NCI-H2196 treated with DMSO at 0.1 percent for 48 hours (cell line): ENCODE data around the gene MLN.
A peak's percentile ranks its signal among the peaks of the same experiment; 100 is the strongest.

Experiments used
- DNase-seq: peaks from one replicate; lab custom pipeline; 2025; ENCODE audit not compliant: unreplicated experiment; lab: John Stamatoyannopoulos, UW

Gene MLN

DNA sequence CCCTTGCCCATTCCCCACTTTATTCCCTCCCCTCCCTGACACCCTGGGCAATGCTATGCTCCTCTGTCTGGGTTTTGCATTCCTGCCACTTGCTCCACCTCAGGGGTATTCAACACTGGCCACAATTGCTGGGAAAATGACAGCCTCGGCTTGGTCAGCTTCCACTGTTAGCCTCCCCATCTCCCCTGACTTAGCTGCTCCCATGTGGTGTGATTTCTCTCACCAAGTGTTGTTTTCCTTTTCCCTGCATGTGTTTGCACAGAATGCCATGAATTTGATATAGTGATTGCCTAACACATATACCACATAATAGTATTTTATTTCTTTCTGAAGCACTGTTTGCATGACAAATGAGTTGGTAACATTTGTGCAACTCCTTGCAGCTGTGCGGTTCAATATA is 13.4 kb downstream of the MLN start:
- no peak for DNase-seq

- DNase-seq, result no peak
Observed at GRCh38 chr6:33789550-33789895, 14.3 kb downstream of the MLN start.

GRCh38 chr6:33788694-33789549 is 14.9 kb downstream of the MLN start, which contains the start of gene LEMD2:
TSS of gene LEMD2 (minus strand) at chr6:33789130. CDS start at chr6:33789116, 14 bp downstream.
- peak; percentile 82 for DNase-seq

DNA sequence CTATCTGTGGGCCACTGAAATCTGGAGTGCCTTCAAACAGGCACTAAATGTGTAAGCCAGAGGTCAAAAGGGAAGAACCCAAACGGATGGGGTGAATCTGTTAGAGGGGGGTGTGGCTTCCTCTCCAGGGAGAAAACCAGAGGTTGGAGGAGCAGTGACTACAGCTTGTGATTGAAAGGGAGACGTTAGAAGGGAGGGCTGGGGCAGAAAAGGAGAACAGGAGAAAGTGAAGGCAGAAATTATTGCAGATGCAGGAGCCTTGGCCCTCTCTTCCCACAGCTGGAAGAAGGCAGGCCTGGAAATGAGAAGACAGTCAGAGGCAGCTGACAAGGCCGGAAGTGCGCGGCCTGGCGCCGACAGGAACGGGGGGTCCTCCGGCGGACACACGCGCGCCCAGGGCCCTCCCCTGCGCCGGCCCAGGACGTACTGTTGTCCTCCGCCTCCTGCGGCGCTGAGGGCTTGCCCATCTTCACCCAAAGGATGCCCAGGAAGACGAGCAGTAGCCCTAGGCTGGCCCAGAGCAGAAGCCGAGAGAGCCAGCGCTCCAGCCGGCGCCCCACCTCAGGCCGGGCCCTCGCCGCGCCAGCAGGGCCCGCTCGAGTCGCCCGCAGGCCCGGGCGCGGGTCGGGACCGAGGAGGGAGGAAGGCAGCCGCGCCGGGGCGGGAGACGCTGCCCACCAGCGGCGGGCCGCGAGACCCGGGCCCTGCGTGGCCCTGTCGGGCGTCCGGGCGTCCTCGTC is 15.7 kb downstream of the MLN start:
- peak; percentile 26 for DNase-seq

- DNase-seq, result no peak
Observed at GRCh38 chr6:33787346-33787953, 16.4 kb downstream of the MLN start.

DNA sequence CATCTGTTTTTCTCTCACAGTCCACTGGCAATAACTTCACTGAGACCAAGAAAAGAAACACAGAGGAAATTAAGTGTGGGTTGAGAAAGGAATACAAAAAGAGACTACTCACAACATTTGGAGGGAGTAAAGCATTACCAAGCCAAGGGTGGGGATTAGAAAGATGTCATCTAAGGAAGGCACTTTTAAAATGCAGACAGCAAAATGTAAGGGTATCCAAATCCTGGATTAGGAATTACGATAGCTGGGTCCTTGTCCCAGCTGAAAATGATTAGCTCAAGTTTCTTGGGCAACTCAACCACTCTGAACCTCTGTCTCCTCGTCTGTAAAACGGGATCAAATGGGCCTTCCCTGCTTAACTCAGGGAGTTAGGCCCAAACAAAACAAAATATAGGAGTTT is 17.1 kb downstream of the MLN start:
- DNase-seq, result no peak

DNA sequence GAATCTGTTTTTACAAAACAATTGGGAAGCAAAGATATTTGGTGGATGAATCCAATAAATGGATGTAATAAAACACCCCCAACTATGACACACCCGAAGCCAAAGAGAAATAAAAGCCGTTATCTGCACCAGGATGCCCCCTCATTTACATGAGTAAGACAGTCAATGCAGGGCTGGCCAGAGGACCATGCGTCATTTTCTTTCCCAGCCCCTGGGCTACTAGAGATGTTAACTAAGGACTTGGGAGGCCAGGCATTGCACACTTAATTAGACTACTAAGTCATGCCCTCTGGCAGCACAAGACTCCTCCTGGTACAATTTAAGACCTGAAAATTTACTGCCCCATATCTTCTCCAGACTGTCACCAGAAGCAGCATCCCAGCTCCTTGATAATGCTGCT is 18.0 kb downstream of the MLN start:
- no peak for DNase-seq

- no peak for DNase-seq
Observed at GRCh38 chr6:33784787-33785186, 19.0 kb downstream of the MLN start.

- DNase-seq, result no peak
Observed at GRCh38 chr6:33783781-33784520, 19.9 kb downstream of the MLN start.

GRCh38 chr6:33782561-33782960 is 21.2 kb downstream of the MLN start:
- no peak for DNase-seq

DNA sequence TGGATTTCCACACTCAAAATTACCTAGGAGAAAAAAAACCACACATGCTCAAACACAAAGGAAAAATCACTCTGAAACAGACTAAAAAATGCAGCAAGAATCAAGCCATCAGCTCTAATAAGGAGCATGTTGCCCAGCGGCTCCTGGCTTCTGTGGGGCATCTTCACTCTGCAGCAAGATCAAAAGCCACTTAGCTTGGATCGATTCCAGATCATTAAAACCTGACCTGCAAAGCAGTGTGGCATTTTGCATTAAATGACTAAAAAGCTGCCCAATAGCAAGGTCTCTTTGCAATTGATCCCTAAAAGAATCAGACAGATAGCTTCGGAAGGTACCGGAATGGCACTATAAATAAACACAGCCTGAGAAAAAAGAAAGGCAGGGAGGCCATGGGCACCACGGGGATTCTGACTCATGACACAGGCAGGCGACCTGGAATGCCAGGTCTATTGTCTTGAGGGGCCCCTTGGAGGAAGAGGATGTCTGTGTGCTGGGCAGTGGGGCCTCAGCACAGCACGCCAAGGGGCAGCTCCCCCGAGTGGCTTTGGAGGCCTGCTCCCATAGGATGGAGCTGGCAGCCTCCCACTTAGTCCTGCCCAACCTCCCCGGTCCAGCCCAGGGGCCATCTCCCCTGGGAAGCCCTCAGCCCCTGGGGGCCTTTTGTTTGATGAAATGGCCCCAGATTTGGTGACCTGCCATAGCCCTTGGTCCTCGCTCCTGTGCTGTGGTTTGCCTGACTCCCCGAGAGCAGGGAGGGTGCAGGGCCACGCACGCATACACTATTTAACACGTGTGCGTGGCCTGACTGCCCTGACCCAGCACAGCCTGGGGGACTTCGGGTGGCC is 22.4 kb downstream of the MLN start:
- no peak for DNase-seq

DNA sequence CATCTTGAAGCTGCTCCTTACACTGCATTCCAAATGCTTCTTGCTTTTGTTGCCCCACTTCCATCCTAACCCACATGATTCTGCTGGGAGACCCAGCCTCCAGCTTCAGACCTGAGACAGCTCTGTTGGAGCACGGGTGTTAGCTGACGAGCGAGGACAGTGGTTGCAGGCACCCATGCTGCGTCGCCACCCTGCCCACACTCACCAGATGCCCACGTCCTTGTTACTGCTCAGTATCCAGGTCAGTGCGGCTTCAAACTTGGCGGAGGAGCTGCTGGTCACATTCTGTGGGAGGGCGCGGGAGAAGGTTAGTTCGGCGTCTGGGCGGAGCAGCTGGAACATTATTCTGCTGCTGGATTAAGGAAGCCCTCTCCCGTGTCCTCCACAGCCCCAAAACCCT is 23.9 kb downstream of the MLN start:
- no peak for DNase-seq

DNA sequence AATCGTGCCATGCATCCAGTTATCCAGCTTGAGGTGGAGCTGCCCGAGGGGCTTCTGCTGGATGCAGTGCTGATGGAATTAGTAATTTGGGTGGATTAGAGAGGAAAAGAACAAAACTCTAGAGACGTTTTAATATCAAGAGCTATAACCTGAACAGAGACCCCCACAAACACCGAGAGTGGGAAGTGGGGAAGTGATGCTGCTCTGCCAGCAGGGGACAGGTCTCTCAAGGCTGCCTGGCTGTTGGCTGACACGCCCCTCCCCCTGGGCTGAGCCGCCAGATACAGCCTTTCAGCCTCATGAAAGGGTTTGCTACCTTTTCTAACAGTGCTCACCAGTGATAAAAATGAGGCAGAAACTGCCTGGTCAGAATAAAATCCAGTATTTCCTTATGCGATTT is 24.5 kb downstream of the MLN start:
- DNase-seq, result no peak

DNA sequence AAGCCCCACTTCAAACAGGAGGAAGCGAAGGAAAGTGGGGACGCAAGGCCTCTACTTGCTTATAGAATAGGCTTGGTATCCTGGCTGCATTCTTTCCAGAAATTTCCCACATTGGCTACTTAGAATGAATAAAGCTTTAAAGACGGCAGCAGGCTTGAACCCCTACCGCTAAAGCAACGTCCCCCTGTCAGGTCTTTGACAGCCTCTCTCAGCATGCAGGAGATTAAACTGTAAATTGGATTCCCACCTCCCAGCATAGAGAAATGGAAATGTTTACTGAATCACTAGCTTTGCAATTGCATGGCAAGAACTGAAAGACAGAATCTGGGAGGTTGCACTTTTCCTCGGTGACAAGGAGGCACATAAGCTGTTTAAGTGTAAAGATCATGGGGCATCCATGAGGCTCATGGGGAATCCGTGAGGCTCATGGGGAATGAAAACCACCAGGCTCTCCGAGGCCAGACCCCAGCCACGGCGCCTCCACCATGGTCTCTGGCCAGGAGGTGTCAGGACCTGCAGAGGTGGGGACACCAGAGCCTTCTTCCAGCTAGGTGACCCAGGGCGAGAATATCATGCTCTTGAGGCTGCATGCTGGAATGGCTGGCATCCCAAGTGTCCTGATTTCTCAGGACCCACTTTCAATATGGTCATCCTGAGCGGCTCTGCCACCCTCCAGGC is 25.2 kb downstream of the MLN start:
- DNase-seq, result no peak

GRCh38 chr6:33777398-33778388 is 26.1 kb downstream of the MLN start:
- DNase-seq, result no peak

GRCh38 chr6:33776764-33777163 is 27.0 kb downstream of the MLN start:
- no peak for DNase-seq

DNA sequence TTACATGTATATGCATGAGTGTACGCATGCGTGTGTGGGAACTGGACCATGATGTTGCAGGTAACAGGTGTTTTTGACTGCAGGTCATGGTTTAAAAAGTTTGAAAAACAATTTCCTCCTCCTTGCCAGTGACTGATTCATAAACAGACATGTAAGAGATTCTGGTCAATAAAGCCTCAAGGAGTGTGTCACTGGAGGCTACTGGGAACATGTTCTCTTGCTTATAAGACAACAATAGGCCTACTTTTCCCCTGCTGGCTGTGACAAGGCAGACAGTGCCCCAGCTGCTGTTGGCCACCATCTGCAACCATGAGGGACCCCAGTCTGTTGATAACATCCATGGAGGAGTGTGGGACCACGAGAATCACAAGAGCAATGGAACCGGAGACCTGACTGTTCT is 27.6 kb downstream of the MLN start:
- no peak for DNase-seq

DNA sequence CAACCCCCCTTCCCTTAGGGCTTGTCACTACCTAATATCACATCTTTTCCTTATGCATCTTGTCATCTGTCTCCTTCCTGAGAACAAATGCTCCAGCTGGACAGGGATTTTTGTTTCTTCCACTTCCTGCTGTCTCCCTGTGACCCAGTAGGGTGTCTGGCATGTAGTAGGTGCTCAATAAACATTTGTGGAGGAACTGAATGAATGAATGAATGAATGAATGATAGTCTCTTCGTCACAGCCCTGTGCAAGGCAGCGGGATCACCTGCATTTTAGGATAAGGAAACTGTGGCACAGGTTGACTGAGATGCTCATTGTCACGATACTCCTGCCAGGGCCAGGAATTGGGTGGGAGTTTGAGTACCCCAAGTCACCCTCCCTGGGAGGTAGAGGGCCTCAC is 29.0 kb downstream of the MLN start:
- no peak for DNase-seq
